Left lobe of liver (tissue), 2 donors: ENCODE results near the gene XRCC4. TPM values are rescaled to one million over a fixed set of nuclear protein-coding genes. Genes with fewer than 3 reads are reported as not detected.

ENCODE experiments used
- ATAC-seq: fragments of 200-7000 bp; cut with Tn5 transposase; one replicate; pipeline ENCODE4 v1.9.1; 2020; ENCODE audit warnings: mild to moderate bottlenecking, moderate library complexity
- DNase-seq: peaks from one replicate; pipeline ENCODE4 v3.0.0-alpha.2; 2020; ENCODE audit warnings: low spot score
- total RNA-seq: library from RNA; stranded (reverse); gene quantifications from one replicate; pipeline ENCODE4 v1.2.1, GENCODE V29; 2021
- donor health status: DM: no; HTN: no; CAD: no; lungs with moderate emphysema.
- donor health status: DM: no; HTN: yes; CAD: no.

Gene XRCC4
- total RNA-seq, 1 donor from 2014 or later, result 1.8 TPM

DNA sequence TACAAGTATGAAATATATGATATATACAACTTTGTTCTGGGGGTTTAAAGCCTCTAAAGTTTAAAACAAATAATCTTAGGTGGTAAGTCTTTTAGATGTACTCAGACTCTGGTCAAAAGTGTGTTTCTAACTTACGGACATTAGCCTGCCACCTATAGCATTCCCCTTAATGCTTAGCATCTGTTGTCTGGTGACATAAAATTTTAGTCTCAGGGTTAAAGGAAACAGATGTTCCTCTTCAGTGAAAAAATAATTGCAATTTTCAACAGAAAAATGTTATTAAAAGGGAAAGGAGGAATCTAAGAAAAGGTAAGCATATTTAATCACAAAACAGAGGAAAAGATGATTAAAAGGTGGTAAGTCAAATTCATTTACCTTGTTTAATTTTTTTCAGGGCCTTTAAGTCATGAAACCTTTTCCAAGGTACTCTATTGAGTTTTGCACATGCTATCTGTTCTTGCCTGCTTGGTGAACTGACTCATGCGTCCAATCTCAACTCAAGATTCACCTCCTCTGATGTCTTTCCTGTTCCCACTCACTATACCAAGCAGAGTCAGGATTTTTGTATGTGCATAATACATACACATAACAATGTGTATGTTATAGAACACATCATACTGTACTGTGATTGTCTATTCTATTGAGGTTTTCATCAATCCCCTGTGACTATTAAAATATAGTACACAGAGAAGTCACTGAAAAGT is 8.1 kb upstream of the XRCC4 start:
- DNase-seq (no peak), ATAC-seq (no peak)

DNA sequence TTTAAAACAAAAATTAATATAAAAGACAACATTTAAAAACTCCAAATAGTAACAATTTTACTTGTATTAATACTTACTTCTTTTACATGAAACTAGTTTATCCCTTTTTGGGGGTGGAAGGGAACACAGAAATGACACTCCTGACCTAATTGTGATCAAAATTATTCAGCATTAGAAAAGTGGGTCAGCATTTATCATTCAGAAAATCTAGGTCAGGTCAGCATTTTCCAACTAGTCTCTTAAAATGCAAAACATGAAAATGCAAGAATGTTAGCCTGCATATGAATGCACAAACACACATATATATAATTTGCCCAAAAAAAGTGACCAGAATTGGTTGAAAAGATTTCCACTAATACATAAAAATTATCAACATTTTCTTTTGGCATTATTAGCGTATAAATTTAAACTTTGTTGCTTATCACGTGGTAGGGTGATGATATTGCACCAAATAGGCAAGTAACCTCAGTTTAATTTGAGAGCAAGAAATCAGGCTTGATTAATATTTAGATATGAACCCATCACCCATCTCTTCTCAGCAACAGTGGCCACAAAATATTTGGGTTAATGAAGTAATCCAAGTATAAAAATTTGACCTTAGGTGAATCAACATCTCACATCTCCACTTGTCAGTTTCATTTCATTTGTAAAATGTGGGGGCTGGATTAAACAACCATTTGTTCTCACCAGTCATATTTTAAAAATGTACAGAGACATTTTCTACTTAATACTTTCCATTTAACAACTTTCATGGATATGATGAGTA is 5.9 kb upstream of the XRCC4 start:
- DNase-seq, result no peak
- no peak for ATAC-seq

DNA sequence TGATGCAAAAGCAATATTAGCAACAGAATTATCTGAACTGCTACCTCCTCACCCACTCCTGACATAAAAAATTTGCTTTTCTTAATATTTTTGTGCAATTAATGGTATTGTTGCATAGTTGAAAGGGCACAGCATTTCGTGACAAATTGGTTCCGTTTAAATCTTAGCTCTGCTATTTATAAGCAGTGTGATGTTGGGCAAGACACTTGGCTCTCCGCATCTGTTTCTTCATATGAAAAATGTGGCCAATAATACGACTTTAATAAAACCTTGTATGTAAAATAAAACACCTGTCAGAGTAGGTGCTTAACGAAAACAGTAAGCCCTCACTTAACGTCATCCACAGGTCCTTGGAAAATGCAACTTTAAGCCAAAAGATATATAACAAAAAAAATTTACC is 4.4 kb upstream of the XRCC4 start:
- ATAC-seq (no peak), DNase-seq (no peak)

DNA sequence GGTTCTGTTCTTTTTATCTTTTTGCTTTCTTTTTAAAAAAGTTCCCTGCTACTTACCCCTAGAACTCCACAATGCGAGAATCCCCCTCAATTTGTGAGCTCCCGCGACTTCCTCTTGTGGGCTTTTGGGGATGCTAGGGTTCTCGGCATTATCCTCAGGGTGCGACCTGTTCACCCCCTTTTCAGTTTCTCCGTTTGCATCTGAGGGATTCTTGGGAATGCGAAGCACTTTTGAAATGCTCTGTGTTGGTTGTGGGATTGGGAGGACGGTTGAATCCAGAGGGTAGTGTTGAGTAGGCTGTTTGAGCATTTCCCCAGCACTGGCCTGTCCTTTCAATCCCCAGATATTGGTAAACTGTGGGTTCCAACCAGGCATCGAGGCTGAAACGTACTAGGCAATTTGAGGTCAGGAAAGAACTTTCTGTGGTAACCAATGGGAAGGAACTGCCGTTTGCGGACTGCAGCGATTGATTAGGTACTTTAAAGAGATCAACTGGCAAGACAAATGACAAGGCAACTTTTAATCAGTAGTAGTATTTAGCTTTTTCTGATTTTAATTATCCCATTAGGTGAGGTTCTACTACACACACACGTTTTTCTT is 415 bp downstream of the XRCC4 start:
- DNase-seq, result no peak
- peak; percentile 10 for ATAC-seq

DNA sequence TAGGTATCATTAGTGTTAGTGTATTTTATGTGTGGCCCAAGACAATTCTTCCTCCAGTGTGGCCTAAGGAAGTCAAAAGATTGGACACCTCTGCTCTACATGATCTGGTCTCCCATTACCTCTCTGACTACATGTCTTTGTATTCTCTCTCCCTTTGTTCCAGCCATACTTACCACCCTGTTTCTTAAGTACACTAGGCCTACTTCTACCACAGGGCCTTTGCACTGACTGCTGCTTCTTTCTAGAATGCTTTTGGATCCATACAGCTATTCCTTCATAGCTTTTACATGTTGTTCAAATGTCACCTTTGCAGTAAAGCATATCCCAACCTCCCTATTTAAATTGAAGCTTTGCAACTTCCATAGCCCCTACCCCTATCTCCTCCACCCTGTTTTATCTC is 5.4 kb downstream of the XRCC4 start:
- no peak for DNase-seq
- no peak for ATAC-seq

DNA sequence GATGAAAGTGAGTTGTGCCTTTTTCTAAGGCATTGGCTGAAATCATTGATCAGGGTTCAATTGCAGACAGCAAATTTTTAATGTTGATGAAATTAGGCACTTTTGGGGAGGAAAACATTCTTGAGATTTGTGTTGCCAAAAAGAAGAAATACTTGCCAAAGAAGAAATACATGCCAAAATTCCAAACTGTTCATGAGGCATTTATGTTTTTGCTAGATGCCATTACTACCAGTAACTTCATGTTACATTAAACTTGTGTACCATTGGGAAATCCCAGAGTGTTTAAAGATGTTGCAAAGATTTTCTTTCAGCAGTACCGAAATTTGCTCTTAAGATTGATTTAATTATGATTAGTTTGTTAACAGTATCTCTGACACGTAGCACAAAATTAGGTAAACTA is 7.0 kb downstream of the XRCC4 start:
- no peak for DNase-seq
- no peak for ATAC-seq

DNA sequence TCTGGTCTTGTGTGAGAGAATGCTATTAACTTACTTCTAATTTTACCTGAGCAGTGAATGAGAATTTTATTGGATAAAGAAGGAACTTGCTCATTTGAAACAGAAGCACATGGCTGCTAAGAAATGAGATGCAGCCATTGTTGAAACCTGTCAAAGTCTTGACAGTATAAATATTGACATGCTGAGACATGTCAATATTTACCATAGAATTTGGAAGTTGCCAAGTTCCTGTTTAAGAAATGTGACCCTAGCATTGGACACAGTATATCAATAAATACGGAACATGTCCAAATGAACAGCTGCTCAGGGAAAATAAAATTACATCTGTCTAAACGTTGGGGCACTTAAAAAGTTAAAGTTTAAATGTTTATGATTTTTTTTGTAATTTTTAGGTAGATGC is 7.8 kb downstream of the XRCC4 start:
- peak; percentile 80 for ATAC-seq

DNA sequence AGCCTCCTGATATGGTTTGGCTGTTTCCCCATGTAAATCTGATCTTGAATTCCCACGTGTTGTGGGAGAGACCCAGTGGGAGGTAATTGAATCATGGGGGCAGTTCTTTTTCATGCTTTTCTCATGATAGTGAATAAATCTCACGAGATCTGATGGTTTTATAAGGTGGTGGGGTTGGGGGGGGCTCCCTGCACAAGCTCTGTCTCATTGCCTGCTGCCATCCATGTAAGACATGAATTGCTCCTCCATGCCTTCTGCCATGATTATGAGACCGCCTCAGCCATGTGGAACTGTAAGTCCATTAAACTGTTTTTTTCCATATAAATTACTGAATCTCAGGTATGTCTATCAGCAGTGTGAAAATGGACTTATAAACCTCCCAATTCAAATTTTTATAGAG is 12.8 kb downstream of the XRCC4 start:
- no peak for DNase-seq
- no peak for ATAC-seq

More for the DNA sequence above, 7.8 kb downstream of the XRCC4 start:
- DNase-seq, result no peak

DNA sequence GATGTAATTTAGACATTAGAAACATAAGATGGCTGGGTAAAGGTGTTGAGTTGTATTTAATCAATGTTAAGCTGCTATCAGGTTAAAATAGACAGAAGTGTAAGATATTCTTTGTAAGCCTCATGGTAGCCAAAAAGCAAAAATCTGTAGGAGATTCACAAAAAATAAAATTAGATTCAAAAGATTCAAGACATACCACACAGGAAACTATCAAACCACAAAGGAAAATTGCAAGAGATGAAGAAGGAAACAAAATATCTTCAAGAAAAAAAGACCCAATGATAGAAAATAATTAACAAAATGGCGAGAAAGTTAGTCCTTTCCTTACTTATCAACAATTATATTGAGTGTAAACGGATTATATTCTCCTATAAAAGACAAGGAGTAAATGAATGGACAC is 15.3 kb downstream of the XRCC4 start:
- no peak for ATAC-seq

DNA sequence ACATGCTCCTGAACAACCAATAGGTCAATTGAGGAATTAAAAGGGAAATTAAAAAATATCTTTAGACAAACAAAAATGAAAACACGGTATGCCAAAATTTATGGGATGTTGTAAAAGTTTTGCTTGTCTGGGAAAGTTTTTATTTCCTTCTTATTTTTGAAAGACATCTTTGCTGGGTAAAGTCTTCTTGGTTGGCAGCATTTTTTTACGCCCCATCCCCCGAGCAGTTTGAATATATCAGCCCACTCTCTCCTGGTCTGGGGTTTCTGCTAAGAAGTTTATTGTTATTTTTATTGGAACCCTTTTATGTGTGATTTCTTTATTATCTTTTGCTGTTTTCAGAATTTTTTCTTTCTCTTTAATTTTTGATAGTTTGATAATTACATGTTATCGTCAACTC is 16.3 kb downstream of the XRCC4 start:
- DNase-seq (no peak), ATAC-seq (no peak)

More for the DNA sequence above, 15.3 kb downstream of the XRCC4 start:
- DNase-seq, result no peak

DNA sequence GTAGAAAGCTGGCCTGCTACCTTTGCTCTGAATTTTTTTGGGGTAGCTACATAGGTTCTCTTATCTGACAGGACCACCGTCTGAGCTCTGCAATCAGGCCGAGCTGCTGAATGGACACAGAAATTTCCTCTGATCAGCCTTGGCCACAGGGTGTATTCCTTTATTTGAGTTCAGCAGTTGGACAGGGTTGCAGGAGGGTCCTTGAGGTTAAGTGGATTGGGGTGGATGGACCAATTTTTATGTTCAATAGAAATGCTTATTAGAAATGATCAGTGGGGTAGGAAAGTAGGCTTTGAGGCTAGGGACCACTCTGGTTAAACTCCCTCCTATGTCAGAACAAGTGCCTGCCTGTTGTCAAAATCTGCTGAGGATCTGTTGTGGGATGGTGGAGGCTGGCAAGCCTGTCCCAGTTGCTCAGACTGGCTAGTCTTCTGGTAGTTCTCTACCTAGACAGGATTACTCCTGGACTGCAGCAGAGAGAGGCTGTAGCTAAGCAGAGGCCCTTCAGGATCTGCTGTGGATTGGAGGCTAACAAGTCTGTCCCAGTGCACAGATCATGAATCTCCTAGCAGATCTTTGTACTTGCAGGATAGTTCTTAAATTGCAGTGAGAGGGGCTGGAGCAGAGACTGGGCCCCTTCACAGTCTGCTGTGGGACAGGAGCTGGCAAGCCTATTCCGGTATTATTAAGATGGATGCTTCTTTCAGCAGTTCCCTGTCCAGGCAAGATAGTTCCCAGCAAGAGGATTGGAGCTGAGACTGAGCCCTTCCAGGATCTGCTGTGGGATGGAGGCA is 18.0 kb downstream of the XRCC4 start:
- DNase-seq (no peak), ATAC-seq (no peak)

DNA sequence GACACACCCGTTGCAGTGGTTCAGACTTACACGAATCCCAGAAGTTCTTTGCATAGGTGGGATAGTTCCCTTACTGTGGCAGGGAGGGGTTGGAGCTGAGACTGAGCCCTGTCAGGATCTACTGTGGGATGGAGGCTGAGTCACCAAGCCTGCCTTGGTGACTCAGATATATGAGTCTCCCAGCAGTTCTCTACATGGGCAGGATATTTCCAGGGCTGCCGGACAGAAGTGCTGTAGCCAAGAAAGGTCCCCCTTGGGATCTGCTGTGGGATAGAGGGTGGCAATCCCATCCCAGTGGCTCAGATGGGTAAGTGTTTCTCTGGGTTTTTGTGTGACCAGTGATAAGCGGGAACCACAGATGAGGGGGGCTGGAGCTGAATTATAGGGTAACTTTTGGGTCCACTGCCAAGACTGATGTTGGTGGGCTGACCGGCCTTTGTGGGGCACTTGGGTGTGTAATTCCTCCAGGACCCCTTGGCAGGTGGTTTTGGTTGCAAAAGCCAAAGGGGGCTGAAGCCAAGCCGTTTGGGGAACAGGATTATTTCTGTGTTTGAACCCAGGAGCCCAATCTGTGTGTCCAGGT is 18.7 kb downstream of the XRCC4 start:
- DNase-seq (no peak), ATAC-seq (no peak)

DNA sequence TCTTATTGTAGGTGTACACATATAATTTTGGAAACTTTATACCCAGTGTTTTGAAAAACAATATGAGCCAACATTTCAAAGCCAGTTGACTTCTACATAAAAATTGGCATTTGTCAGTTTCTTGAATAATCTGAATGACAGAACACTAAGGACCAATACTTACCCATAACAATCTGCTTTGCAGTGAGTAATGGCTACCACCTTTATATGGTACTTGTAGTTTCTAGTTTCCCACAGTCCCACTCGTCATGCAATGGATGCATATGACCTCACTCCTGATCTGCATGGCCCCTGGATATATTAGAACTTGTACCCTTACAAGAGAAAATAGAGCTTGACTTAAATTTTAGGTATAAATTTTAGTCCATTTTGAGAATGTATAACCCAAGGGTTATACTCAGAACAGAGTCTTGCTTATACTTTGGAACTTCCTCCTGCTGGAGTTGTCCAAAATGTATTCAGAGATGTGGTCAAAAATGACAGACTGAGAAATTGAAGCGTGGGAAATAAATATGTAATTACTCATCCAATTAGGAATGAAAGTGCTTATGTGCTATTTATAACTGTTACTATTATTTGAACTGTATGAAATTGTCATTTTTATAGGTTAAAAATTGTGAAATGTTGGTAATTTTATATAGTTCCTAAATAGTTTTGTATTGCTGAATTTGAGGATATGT is 19.5 kb downstream of the XRCC4 start:
- DNase-seq (no peak), ATAC-seq (no peak)

DNA sequence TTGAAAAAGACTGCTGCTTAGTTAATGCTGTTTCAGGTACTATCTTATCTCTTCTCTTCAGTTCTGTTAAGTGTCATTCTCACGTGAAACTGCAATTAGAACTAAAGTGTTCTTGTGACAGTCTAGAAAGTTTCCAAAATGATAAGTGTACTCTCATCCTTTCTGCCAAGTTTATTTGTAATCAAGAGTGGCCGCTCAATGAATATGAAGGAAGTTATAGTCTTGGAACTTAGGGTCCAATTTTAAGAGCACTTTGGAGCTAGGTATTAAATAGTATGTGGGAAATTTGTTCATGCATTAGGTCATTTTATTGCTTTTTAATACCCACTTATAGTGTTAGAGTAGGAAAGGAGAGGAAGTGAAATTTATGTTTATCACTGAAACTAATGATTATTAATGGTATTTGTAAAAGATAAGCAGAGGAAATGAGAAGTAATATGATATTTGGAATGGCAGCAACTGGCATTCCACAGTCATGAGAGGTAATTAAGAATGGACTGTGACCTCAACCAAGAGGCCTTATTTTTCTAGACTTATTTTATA is 20.4 kb downstream of the XRCC4 start:
- no peak for ATAC-seq

DNA sequence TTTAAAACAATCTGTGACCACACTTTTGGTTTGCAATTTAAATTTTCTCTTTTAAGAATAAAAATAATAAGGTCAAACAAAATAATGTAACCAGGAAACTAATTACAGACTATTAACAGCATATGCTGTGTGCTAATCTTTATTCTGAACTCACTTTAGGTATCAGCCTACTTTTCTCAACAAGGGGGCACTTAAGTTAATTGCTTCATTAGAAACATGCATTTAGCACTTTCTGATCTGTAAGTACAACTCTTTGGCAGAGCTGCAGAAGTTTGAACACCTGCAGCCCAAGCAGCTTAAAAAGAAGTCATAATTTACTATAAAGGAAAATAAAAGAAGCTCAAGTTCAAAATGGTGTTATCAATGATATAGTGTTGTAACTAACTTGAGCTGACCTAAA is 21.7 kb downstream of the XRCC4 start:
- no peak for DNase-seq
- no peak for ATAC-seq

More for the DNA sequence above, 20.4 kb downstream of the XRCC4 start:
- no peak for DNase-seq

DNA sequence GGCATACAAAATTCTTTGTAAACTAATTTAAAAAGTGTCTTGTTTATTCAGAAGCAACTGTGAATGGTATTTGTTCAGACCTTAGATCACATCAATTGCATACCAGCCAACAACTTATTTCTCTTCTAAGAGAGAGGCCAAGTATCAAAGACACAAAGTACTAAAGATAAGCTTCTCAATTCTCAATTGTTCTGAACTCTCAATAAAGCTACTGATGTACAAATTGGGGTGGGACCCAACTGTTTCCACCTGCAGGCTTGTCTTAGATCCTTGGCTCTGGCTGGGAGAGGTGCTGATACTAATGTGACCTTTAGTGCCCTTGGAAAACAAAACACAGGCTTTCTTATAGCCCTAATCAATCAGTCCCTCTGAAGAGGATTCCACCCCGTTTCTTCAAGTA is 22.1 kb downstream of the XRCC4 start:
- DNase-seq, result no peak

DNA sequence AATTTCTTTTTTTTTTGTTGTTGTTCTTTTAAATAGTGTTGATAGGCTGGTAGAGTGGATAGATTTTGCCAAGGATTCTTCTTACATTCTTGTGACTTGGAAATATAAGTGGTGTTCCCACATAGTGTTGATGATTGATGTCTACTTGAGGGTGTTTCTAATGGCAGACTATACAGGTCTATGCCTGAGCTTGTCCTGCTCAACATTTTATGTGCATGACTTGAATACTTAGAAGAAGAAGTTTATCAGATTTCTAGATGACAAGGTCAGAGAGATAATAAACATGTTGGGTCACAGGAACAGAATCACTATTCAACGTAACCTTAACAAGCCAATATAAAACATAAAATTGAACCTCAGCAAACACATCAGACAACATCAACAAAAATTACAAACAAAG is 24.2 kb downstream of the XRCC4 start:
- DNase-seq (no peak), ATAC-seq (no peak)

More for the DNA sequence above, 22.1 kb downstream of the XRCC4 start:
- ATAC-seq, result no peak

DNA sequence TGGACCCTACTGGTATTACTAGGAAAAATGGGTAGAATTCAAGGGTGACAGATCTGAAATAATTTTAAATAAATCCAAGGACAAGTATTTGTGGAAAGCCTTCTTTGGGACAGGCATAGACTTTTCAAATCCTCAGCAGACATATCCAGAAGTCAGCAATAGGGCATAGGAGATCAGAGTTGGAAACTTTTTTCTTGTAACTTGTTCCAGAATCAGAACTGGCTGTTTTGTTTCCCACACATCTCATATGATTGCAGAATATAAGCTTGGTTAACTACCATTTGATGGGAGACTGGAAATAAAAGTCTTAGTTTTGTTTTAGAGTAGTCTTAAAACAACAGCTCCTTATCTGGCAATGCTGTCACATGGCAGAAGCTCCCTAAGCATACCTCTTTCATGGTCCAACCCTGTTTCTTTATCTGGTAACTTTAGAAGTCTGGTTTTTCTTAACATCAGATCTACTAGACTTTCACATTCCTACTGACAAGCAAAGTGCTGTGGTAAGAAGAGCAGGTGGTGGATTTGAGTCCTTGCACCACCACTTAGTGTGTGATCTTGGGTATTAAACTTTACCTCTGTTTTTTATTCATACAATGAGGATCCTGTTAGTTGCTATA is 25.1 kb downstream of the XRCC4 start:
- no peak for DNase-seq
- no peak for ATAC-seq

DNA sequence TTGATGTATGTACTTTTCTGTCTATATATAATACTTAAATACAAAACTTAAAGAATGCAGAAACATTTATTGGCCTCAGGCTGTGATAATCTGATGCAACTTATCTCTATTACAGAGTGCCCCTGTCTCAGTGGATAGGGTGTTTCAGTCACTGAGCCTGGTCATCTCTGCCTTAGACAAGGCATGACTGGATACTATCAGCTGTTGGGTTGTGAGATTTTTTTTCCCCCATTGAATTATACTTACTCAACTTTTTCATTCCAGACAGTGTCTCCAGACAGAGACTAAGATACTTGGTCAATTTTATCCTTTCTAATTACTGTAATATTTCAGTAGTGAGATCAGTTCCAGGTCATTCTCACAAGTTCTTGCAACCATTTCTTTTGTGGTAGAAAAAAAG is 26.7 kb downstream of the XRCC4 start:
- no peak for DNase-seq

More for the DNA sequence above, 26.7 kb downstream of the XRCC4 start:
- ATAC-seq, result no peak
